ENCODE data around the gene CDCA8. TPM values are rescaled to one million over a fixed set of nuclear protein-coding genes. Genes with fewer than 3 reads are reported as not detected.

Gene CDCA8
- polyA plus RNA-seq (2012; ENCODE audit: insufficient read depth, insufficient read length, low read depth): 7.6 TPM

- Histone ChIP-seq H3K27me3 (no peaks in the 10 kb centered on the region), H3K4me3 (ENCODE audit: low read depth, low read length) (peak within 1 kb of the TSS; percentile 84), H3K4me1 (no peaks in the 10 kb centered on the region; the same call in 1 of the 2 replicates), H3K9me3 (no peaks in the 10 kb centered on the region), H3K36me3 (peaks cover 3% of the 10 kb centered on the region)
- peak; percentile 95 for DNase-seq
- TF ChIP-seq CTCF (IDR thresholded peaks at IDR 0.05; ENCODE audit: low read depth, low read length): peak; percentile 48
Measured at GRCh38 chr1:37692078-37692833, at the start of gene CDCA8. CDCA8 (plus strand) TSS chr1:37692516; CDS start chr1:37692691, 175 bp downstream.

- no peak for DNase-seq
- no peaks in the 10 kb centered on the region for H3K9me3 ChIP-seq
- H3K4me1 ChIP-seq: no peaks in the 10 kb centered on the region
- no peaks in the 10 kb centered on the region for H3K27me3 ChIP-seq
- H3K4me3 ChIP-seq (ENCODE audit: low read depth, low read length): no peak overlapping the region
- no peaks in the 10 kb centered on the region for H3K36me3 ChIP-seq
- no peak for TF ChIP-seq CTCF (IDR thresholded peaks at IDR 0.05; ENCODE audit: low read depth, low read length)
Measured at GRCh38 chr1:37647281-37647680, 45.0 kb upstream of the CDCA8 start.

- Histone ChIP-seq H3K4me1 (no peaks in the 10 kb centered on the region), H3K9me3 (no peaks in the 10 kb centered on the region), H3K27me3 (no peaks in the 10 kb centered on the region), H3K4me3 (ENCODE audit: low read depth, low read length) (no peak overlapping the region), H3K36me3 (no peaks in the 10 kb centered on the region)
- DNase-seq: no peak
- TF ChIP-seq CTCF (IDR thresholded peaks at IDR 0.05; ENCODE audit: low read depth, low read length): no peak
Measured at GRCh38 chr1:37650173-37650572, 42.1 kb upstream of the CDCA8 start.

- H3K27me3 ChIP-seq: no peaks in the 10 kb centered on the region
- no peak overlapping the region for H3K4me3 ChIP-seq (ENCODE audit: low read depth, low read length)
- TF ChIP-seq CTCF (IDR thresholded peaks at IDR 0.05; ENCODE audit: low read depth, low read length): no peak
- no peaks in the 10 kb centered on the region for H3K36me3 ChIP-seq
- H3K4me1 ChIP-seq: no peaks in the 10 kb centered on the region
- DNase-seq: no peak
- no peaks in the 10 kb centered on the region for H3K9me3 ChIP-seq
Measured at GRCh38 chr1:37650721-37651120, 41.6 kb upstream of the CDCA8 start.

GRCh38 chr1:37651803-37652202, 40.5 kb upstream of the CDCA8 start:
- H3K36me3 ChIP-seq: no peaks in the 10 kb centered on the region
- H3K9me3 ChIP-seq: no peaks in the 10 kb centered on the region
- TF ChIP-seq CTCF (IDR thresholded peaks at IDR 0.05; ENCODE audit: low read depth, low read length): no peak
- H3K27me3 ChIP-seq: no peaks in the 10 kb centered on the region
- no peaks in the 10 kb centered on the region for H3K4me1 ChIP-seq
- no peak overlapping the region for H3K4me3 ChIP-seq (ENCODE audit: low read depth, low read length)
- no peak for DNase-seq

- no peaks in the 10 kb centered on the region for H3K36me3 ChIP-seq
- H3K9me3 ChIP-seq: no peaks in the 10 kb centered on the region
- H3K4me1 ChIP-seq: no peaks in the 10 kb centered on the region
- DNase-seq: no peak
- no peaks in the 10 kb centered on the region for H3K27me3 ChIP-seq
- TF ChIP-seq CTCF (IDR thresholded peaks at IDR 0.05; ENCODE audit: low read depth, low read length): no peak
- H3K4me3 ChIP-seq (ENCODE audit: low read depth, low read length): no peak overlapping the region
Measured at GRCh38 chr1:37652976-37653375, 39.3 kb upstream of the CDCA8 start.
